Stimulated activated CD8-positive, alpha-beta memory T cell treated with anti-CD3 and anti-CD28 coated beads, Interleukin-12 subunit alpha, Interleukin-12 subunit beta, amount 100 ng/mL, for 4 hours (primary cell): ENCODE measurements around the gene NEK7.
"Not testable (repeated sequence)": the region's sequence is repeated elsewhere in the genome, so short reads cannot be mapped to it uniquely, and the experiment has no call there.

ENCODE experiments used
- DNase-seq: peaks from one replicate; pipeline ENCODE4 v3.0.0-alpha.2; 2020; ENCODE audit warnings: low read depth

NEK7 gene

DNA sequence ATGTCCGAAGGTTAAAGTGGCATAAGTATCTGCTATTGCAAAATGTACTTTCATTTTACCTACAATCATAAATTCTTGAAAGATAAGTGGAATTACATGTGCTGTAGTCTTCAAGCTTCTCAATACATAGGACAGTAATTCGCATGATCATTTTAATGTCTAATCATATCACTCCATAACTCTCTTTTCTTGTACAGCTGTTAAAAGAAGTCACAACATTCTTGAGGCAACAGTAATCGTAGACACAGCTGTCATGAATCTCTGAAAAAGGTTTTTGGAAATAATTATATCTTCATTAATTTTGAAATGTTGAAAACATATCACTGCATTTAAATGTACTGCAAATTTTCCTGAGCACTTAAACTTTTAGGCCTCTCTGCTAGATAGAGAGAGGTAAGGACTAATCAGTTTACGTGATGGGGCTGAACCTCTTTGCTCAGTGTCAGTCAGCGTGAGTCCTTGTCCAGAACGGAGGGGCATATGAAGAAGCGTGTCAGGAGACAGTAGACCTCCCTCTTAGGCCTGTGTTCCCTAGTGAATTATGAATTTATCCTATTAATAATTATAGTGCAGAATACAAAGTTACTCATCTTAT is 133.4 kb downstream of the NEK7 start:
- no peak for DNase-seq

DNA sequence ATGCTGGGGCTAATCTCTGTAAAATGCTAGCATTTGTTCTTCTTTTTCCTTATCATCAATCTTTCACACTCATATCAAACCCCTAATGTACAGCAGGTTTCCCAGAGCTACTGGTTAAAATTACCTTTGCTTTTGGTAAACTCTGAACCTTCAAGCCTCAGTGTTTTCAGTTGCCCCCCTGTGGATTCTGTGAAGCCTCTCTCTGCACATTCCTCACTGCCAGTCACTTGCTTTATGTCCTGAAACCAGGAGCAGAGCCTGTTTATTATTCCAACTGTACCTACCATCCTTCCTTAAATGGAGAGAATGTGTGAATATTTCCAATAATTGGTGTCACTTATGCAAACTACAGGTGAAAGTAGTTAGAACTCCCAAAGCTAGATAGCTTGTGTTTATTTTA is 134.2 kb downstream of the NEK7 start:
- DNase-seq, result no peak

DNA sequence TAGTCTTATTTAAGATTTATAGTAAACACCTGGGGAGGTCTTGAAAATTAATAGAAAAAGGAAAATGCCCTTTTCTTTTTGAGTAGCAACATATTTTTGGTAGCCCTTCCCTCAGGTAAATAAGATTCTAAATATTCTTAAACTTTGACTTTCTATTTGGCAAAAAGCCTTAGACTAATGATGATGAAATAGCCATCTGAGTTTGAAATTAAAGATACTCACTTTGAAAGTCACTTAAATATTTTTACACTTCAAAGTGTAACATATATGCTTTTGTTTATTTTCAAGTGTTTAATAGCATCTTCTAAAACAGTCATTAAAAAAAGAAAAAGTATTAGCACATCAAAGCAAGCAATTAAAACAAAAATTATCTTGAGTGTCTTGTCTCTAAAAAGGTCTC is 135.1 kb downstream of the NEK7 start:
- DNase-seq, result no peak

DNA sequence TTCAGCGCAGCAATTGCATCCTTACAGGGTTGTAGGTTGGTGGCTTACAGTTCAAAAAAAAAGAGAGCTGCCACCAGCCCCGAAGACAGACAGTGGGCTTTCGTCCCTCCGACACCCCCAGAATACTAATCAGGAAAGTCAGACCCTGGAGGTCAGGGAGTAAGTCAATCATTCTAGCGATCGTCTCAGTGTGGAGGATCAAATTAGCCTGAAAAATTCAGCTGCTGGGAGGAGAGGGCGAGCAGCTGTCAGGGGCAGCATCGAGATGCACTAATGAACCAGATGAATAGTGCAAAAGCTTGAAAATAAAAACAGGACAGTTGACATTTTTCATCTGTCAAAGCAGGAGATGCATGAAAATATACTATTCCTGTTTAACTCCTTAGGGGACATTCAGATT is 138.4 kb downstream of the NEK7 start:
- no peak for DNase-seq

DNA sequence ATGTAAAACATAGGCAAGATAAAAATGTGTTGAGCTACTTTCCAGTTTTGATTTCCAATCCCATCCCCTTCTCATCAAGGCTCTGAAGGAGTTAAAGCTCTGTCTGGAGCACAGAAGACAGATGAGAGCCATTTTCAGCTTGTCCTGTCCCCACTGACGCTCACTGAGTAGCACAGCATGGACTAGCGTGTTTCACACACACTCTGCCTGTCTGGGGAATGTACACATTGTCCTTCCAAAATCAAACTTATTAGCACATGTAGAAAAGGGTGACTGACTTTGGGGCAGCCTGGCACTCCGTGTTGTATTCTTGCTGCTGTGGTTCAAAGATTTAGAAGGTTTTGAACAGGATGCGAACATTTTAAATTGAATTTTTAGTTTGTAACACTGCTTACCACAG is 139.2 kb downstream of the NEK7 start:
- no peak for DNase-seq

DNA sequence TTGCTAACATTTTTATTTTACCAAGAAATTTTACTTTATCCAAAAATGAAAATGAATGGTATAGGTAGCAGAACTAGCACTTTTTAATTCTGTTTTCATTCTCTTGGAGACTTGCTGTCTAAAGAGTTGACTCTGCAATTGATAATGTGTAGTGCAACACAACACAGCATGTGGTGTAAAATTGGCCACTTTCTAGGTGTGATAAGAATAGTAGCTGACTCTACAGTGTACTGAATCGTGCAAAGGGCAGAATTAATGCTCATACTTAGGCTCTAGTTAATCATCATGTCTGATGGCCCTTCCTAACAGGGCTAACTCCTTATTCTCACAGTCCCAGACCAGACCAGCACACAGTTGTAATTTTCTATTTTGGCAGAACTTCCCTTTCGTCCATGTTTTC is 140.5 kb downstream of the NEK7 start:
- no peak for DNase-seq

DNA sequence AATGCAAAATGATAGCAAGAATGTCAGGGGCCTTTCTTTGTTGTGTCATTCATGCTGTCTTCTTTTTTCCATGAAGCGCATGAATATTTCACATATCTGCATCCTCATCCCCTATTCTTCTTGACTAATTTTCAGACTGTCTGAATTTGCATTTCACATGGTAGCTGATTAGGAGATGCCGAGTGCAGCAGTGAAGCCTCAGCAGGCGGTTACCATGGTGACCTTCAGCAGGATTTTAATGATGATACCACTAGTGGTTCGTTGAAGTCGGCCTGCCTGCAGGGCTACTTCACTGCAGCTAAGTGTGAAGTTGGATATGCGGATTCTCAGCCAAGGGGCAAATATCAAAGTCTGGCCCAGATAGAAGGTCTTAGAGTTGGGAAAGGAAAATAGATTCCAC is 141.8 kb downstream of the NEK7 start:
- no peak for DNase-seq

DNA sequence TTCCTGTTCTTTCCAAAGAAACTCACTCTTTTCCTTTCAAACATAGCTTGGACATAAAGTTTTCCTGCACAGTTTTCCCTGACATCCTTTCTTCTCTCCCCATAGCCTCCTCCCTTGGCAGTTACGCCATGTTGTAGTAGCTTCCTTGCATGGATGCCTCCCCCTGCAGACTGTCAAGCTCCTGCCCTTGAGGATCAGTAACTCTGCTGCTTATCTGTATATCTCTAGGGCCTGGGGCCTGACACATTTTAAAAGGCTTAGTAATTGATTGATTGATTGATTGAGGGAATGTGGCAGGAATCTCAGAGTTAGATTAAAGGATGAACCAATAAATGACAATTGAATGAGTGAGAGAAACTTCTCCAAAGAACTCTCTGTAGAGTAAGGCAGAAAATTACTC is 143.7 kb downstream of the NEK7 start:
- no peak for DNase-seq

DNA sequence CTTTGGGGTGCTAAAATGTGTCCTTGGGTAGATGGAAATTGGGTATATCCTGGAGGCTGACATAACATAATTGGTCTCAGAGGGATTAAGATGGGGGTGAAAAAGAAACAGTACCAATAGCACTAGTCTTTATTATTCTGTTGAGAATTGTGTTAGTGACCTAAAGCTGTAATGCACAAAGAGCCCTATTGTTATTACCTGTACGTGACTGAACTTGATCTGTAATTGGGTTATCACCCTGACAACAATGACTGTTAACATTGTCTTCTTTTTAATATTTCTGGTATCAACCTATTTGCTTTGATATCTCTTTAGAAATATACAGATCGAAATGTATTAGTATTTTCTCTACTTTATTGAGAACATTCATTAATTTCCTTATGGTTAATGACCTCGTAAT is 147.6 kb downstream of the NEK7 start:
- no peak for DNase-seq

DNA sequence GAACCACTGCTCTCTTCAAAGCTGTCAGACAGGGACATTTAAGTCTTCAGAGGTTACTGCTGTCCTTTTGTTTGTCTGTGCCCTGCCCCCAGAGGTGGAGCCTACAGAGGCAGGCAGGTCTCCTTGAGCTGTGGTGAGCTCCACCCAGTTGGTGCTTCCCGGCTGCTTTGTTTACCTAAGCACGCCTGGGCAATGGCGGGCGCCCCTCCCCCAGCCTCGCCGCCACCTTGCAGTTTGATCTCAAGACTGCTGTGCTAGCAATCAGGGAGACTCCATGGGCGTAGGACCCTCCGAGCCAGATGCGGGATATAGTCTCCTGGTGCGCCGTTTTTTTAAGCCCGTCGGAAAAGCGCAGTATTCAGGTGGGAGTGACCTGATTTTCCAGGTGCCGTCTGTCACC is 158.0 kb downstream of the NEK7 start:
- DNase-seq, result not testable (repeated sequence)

DNA sequence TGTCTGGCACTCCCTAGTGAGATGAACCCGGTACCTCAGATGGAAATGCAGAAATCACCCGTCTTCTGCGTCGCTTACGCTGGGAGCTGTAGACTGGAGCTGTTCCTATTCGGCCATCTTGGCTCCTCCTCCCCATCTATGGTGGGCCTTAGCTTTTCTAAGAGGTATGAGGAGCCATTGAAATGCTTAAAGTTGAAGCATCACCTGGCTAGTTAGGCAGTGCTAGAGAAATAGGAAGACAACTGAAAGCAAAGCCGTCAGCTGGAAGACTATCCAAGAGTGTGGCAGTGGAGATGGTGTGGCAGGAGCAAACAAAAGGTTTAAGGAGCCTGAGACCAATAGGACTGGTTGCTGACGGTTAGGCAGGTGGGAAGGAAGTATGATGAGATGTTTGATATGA is 158.5 kb downstream of the NEK7 start:
- DNase-seq, result not testable (repeated sequence)

DNA sequence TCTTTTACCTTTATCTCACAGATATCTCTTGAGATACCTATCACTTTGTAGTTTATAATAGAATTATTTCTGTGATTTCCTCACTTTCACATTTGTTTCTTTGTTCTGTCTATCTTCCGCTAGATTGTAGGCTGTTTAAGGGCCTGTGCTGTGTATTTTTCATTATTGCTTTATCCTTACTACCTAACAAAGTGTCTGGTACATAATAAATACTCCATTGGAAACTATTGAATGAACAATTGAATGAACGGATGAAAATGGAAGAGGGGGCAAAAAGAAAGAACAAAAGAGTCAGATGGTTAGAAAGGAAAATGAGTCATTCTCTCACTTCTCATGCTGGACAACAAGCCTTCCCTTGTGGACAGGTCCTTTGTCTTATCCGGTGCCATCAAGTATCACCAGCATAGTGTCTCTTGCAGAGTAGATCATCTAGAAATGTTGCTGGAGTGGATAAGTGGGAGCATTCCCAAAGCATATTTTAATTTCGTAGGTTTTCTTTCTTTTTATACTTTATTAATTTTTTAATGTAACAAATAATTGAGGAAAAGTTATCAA is 159.8 kb downstream of the NEK7 start:
- no peak for DNase-seq

DNA sequence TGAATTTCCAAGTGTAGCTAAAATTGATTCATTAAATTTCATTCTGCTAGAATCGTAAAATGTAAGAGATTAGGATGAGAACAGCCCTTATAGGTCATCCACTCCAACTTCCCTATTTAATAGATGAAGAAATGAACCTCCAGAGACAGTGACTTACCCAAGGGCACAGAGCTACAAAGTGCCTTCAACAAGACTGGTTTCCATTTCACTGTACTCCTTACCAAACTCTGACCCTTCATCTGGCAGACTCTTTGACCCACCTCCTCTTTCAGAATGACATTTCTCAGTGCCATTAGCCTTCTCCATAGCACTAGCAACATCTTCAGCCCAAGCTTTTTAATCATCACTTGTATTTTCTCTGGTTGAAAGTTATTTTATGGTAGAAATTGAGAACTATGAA is 161.3 kb downstream of the NEK7 start:
- no peak for DNase-seq

DNA sequence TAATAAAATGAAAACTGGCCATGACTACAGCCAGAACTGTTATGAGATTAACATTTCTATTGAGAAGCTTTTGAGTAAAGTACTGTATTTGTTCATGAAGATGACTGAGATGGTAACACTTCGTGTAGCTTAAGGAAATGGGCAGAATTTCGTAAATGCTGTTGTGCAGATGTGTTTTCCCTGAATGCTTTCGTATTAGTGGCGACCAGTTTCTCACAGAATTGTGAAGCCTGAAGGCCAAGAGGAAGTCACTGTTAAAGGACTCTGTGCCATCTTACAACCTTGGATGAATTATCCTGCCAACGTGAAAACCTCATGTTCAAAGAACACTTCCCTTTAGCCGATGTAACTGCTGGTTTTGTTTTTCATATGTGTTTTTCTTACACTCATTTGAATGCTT is 164.0 kb downstream of the NEK7 start:
- no peak for DNase-seq

DNA sequence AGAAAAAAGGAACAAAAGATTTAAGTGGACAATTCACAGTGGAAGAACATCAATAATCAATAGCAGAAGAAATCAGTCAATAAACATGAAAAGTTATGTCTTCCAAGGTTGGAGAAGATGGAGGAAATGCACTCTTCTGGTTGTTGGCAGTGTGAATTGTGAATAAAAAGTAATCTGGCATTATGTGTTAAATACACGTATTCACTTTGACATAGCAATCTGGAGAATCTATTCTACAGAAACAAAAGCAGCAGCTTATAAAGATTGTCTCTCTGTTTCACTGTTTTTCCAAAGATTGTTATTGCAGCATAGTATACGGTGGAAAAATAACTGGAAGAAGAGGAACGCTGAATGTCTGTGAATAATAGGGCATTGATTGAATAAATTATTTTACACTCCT is 169.4 kb downstream of the NEK7 start:
- no peak for DNase-seq

DNA sequence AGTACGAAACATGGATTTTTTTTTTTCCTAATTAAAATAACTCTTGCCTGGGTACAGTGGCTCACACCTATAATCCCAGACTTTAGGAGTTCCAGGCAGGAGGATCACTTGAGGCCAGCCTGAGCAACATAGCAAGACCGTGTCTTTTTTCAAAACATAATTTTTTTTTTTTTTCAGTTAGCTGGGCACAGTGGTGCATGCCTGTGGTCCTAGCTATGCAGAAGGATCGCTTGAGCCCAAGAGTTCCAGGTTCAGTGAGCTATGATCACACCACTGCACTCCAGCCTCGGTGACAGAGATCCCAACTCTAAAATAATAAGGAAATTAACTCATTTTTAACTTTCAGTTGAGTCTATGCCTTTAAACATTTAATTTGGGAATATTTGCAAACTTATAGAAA is 170.1 kb downstream of the NEK7 start:
- DNase-seq, result no peak

DNA sequence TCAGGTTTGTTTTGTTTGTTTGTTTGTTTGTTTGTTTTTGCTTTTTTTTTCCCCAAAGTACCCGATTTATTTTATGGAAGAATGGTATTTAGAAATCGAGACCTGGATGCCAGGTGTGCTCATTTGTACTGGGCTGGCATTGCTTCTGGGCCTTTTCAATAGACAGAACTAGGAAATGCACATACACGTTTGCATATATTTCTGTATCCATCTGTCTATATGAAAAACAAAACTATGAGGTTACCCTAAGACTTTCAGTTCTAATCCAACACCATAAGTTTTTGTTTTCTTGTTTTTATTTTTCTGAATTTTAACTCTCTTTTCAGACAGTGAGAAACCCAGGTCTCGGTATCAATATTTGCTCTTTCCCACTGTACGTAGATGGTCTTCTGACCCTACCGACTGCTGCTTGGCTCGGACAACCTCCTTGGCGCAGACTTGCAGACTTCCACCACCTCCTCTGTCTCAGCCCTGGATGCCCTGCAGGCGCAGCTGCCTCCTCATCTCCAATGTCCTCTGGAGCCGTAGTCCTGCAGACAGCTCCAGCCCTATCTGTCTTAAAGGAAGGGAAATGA is 171.7 kb downstream of the NEK7 start:
- DNase-seq, result no peak

DNA sequence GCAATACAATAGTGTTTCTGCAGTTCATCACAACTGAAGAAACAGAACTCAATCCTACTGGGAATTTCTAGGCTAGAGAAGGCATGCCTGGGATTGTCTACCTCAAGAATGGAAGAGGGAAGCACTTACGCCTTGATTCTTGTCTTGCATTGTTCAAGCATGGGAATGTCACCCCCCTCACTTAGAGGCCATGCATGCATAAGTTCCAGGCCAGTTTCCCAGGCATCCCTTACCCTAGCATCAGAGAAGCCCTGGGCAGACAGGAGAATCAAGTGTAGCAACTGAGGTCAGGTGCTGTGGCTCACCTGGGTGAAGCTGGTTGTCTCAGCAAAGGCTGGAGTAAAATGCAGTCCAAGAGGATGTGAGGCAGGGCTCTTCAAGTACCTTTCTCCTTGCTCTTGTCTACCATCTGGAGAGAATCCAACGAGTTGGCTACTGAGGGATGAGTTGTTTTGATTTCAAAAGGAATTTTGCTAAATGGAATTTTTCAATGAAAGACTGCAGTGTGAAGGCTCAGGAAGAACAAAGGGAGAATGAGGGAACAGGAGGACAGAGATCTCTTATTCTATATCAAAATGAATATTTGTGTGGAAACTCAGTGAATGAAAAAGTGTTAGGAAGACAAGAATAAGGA is 174.3 kb downstream of the NEK7 start:
- DNase-seq, result no peak

DNA sequence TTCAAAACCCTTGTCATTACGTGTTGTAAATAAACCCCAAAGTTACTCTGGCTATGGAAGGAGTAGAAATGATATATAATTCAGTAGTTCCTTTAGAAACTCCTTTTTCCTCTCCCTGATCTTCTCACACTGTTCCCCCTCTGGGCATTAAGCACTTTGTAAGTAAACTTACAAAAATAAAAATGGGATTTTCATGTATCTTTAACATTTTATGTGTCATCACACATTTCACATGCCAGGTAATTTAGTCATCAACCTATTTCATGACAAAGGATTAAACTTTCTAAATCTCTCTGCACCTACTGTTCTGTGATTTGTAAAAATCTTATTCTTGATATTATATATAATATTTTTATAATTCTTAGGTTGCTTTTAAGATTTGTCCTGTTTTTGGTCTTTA is 176.9 kb downstream of the NEK7 start:
- no peak for DNase-seq

DNA sequence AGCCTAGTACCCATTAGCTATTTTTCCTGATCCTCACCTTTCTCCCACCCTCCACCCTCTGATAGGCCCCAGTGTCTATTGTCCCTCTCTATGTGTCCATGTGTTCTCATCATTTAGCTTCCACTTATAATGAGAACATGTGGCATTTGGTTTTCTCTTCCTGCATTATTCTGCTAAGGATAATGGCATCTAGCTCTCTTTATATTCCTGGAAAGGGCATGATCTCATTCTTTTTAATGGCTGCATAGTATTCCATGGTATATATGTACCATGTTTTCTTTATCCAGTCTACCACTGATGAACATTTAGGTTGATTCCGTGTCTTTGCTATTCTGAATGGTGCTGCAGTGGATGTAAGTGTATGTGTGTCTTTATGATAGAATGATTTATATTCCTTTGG is 178.9 kb downstream of the NEK7 start:
- DNase-seq, result no peak

DNA sequence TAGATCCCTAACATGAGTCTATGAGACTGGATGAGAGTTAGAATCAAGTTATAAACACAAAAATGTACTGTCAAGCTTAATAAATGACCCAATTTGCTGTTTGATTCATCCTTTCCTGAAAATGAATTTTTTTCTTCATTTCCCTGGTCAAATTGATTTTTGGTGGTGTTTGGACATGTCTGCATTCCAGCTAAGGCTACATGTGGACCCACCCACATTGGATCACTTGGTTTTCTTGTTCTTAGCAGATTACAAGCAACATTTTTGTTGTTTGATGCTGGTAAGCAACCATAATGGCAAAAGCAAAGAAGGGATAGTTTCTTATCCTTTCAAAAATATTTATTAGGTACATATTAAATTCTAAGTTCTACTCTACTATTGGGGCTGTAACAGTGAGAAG is 181.1 kb downstream of the NEK7 start:
- DNase-seq, result no peak

DNA sequence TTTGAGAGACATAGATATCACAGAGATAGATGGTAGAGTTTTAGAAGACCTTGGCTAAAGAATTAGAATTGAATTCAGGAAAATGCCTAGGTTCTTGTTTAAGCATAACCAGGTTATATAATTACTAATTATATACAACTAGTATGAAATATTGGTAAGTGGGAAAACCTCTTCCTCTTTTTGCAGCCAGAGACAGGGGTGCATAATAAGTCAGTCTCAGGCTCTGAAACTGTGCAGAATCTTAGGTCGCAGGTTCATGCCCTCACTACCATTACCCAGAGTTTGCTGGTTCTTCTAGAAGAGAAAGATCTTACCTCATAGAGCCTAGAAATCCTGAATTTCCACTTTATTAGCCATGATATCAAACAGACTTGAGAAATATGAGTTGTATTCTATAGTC is 183.3 kb downstream of the NEK7 start:
- no peak for DNase-seq

DNA sequence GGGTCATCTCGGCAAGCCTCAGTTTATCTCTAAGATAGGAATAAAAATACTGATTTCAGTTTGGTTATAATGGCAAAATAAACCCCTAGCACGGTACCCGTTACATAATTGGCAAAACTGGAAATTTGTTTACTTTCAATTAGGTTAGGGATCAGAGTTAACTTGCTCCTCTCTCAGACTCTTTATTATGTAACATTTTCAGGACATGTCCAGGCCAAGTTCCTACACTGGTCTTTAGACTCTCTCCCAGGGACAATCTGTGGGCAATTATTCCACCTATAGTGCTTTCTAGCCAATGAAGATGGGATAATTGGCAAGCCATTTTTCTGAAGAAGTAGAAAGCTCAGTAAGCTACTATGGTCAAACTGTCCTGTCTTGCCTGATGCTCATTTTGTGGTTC is 189.4 kb downstream of the NEK7 start:
- DNase-seq, result no peak

DNA sequence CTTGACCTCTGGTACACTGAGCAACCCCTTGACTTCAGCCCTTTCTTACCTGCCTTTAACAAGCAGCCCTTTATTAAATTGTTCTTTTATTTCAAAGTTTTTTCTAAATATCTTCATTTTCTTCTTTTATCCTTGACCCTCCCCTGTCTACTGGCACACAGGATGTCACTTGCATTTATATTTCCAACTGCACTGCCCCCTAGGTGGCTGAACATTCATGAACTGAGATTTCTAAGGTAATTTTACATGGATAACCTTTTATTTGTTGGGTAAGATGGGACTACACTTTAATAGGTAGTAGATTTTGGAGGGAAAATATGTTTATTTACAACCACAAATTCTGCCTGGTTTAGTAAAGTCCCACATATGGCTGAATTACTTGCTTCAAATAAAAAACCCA is 193.7 kb downstream of the NEK7 start:
- no peak for DNase-seq
